Fibroblast of peridontal ligament (primary cell): Measurements from ENCODE around the gene CLNK.

ENCODE experiments used
- DNase-seq: peaks from one replicate; pipeline ENCODE4 v3.0.0-alpha.2; 2010; ENCODE audit errors: extremely low read depth

Gene CLNK

GRCh38 chr4:10701702-10702460, 17.3 kb upstream of the CLNK start:
- no peak for DNase-seq

- DNase-seq = no peak
Observed at GRCh38 chr4:10701161-10701560, 16.6 kb upstream of the CLNK start.

GRCh38 chr4:10698172-10698571, 13.6 kb upstream of the CLNK start:
- DNase-seq = no peak

GRCh38 chr4:10697086-10697485, 12.5 kb upstream of the CLNK start:
- no peak for DNase-seq

GRCh38 chr4:10696253-10696652, 11.7 kb upstream of the CLNK start:
- no peak for DNase-seq

- no peak for DNase-seq
Observed at GRCh38 chr4:10694828-10695209, 10.3 kb upstream of the CLNK start.

- DNase-seq = no peak
Observed at GRCh38 chr4:10694151-10694827, 9.7 kb upstream of the CLNK start.

GRCh38 chr4:10691651-10692050, 7.1 kb upstream of the CLNK start:
- no peak for DNase-seq

GRCh38 chr4:10690185-10690907, 5.8 kb upstream of the CLNK start:
- DNase-seq = no peak

GRCh38 chr4:10688846-10689245, 4.3 kb upstream of the CLNK start:
- DNase-seq = no peak

- no peak for DNase-seq
Observed at GRCh38 chr4:10688022-10688421, 3.5 kb upstream of the CLNK start.

GRCh38 chr4:10687526-10687925, 3.0 kb upstream of the CLNK start:
- DNase-seq = no peak

GRCh38 chr4:10682397-10682796, 2.2 kb downstream of the CLNK start:
- DNase-seq = no peak

- DNase-seq = no peak
Observed at GRCh38 chr4:10677796-10678497, 6.6 kb downstream of the CLNK start.

- DNase-seq = no peak
Observed at GRCh38 chr4:10673817-10674369, 10.7 kb downstream of the CLNK start.

GRCh38 chr4:10672379-10672778, 12.2 kb downstream of the CLNK start:
- DNase-seq = no peak

- no peak for DNase-seq
Observed at GRCh38 chr4:10671799-10672198, 12.8 kb downstream of the CLNK start.

GRCh38 chr4:10671366-10671765, 13.2 kb downstream of the CLNK start:
- DNase-seq = no peak

GRCh38 chr4:10670321-10670720, 14.2 kb downstream of the CLNK start:
- no peak for DNase-seq

GRCh38 chr4:10667701-10668326, 16.8 kb downstream of the CLNK start:
- no peak for DNase-seq

GRCh38 chr4:10666616-10667015, 18.0 kb downstream of the CLNK start:
- DNase-seq = no peak
